Sigmoid colon (tissue), 4 donors: ENCODE measurements around the gene FAM193A.

Experiments
- CTCF ChIP-seq, 4 experiments: fragments of 450-650 bp in 3 of 4; fragments of 200-600 bp in 1 of 4; IDR thresholded peaks; one replicate each; pipeline ENCODE4 v1.5.1; 2016 to 2019; ENCODE audit warnings: antibody characterized with exemption in 4 of 4, mild to moderate bottlenecking in 3 of 4, moderate library complexity in 2 of 4
- POLR2A ChIP-seq, 2 donors: fragments of 450-650 bp; IDR thresholded peaks; one replicate each; pipeline ENCODE4 v1.6.1; 2016; ENCODE audit warnings: antibody characterized with exemption in 2 of 2, mild to moderate bottlenecking in 2 of 2, moderate library complexity in 2 of 2
- POLR2AphosphoS5 ChIP-seq, 4 donors: sonication (generic); formaldehyde crosslinking; IDR thresholded peaks; one replicate each; pipeline ENCODE4 v1.6.1; 2017; ENCODE audit warnings: antibody characterized with exemption in 4 of 4

DNA sequence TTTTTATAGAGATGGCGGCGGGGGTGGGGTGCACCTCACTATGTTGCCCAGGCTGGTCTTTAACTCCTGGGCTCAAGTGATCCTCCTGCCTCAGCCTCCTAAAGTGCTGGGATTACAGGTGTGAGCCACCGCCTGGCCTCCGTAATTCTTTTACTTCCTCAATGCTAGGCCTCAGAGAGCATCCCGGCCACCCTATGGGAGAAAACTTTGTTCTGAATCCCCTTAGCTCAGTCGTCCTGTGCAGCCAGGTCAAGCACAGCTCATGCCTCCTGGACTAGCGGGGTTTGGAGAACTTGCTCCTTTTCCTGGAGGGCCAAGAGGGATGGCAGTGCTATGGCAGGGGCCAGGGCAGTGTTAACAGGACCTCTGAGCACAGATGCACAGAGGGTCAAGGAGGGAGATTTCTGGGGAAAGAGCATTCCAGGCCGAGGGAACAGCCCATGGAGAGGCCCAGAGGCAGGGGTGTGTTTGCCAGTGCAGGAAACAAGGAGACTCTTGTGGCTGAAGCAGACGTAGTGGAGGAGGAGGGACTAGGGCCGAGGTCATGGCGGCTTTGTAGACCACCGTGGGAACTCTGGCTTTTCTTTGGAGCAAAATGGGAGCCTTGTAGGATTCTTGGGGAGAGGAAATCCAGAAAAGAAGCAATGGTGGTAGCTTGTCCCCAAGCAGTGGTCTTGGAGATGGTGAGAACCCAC, 229.5 kb downstream of the FAM193A start:
- TF ChIP-seq CTCF (IDR thresholded peaks at IDR 0.05) (no peak), POLR2A (IDR thresholded peaks at IDR 0.05) (no peak), POLR2AphosphoS5 (IDR thresholded peaks at IDR 0.05) (no peak)
